DMS53 treated with DMSO at 0.1 percent for 48 hours (cell line): ENCODE data around the gene FNDC3A.

ENCODE experiments used
- DNase-seq: peaks from one replicate; lab custom pipeline; 2025; ENCODE audit not compliant: unreplicated experiment; lab: John Stamatoyannopoulos, UW

The FNDC3A gene

GRCh38 chr13:49213539-49213938 is 237.8 kb downstream of the FNDC3A start:
- DNase-seq = no peak

GRCh38 chr13:49213997-49214916 is 238.5 kb downstream of the FNDC3A start:
- DNase-seq = no peak

DNA sequence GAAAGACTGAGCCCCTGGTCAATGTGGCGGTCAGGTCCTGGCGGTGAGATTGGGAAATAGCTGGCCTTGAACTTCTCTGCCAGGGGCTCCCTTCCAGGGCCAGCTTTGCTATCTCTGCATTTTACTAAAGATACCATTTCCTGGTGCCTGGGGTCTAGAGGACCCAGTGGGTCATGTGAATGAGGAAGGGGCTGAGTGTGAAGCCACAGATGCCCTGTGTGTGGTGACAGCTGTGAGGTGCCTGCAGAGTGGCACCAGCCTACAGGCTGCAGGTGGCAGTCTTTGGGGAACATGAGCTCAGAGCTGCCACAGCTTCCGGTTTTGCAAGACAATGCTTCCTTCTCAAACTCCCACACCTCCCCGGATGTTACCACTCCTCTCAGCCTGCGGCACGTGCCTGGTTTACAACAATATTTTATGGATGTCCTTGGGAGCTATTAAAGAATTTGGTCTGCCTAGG is 239.2 kb downstream of the FNDC3A start:
- peak; percentile 12 for DNase-seq

GRCh38 chr13:49216334-49216733 is 240.6 kb downstream of the FNDC3A start:
- DNase-seq = no peak

GRCh38 chr13:49217962-49218492 is 242.3 kb downstream of the FNDC3A start:
- no peak for DNase-seq

DNA sequence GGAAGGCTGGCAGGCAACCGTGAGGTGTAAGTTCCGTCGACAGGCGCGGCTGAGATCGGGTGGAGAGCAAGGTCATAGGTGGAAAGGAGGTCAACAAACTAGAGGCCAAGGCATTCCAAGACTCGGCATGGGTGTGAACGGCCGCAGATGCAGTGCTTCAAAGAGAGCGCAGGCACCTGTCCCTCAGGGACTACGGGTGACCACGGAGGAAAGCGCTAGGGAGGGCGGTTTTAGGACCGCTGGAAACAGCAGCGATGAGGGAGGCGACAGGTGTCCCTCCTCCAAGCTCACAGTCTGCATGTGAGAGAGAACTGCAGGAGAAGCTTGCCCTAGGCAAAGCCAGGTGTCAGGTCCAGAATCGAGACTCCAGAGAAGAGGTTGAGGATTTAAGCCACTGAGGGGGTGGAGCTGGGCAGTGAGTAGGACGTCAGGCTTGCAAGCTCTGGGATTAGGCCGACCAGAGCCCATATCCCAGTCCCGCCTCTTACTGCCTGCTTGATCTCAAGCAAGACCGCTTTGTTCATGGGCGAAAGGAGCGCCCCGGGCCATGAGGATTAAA is 242.9 kb downstream of the FNDC3A start:
- peak; percentile 41 for DNase-seq

DNA sequence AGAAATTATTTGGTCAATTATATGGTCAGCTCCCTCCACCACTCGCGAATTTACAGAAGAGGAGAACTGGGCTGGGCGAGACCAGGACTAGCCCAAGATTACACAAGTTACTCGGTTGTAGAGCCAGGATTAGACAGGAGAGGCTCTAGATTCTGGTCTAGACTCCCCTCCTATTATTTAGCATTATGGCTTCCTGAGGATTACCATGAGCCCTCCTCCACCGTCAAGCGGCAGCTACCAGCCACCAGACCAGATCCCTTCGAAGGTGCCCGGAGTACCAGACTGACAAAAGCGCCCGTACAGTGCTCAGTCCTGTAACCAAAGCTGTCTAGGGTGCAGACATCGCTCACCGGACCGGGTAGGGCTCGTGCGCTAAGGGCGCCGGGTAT is 243.9 kb downstream of the FNDC3A start:
- DNase-seq = peak; percentile 19

- no peak for DNase-seq
Measured at GRCh38 chr13:49220036-49220855, 244.5 kb downstream of the FNDC3A start, which contains the start of gene MLNR. Gene MLNR, plus strand, starts transcription at chr13:49220338. Its CDS starts 0 bp downstream, at chr13:49220338.

DNA sequence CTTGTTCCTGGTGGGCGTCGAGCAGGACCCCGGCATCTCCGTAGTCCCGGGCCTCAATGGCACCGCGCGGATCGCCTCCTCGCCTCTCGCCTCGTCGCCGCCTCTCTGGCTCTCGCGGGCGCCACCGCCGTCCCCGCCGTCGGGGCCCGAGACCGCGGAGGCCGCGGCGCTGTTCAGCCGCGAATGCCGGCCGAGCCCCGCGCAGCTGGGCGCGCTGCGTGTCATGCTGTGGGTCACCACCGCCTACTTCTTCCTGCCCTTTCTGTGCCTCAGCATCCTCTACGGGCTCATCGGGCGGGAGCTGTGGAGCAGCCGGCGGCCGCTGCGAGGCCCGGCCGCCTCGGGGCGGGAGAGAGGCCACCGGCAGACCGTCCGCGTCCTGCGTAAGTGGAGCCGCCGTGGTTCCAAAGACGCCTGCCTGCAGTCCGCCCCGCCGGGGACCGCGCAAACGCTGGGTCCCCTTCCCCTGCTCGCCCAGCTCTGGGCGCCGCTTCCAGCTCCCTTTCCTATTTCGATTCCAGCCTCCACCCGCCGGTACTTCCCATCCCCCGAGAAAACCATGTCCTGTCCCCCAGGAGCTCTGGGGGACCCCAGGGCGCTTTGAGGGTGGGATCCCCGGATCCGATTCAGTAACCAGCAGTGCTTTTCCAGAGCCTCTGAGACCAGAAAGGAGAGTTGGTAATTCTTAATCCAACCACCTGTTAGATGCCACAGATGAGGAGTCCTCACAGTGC is 245.3 kb downstream of the FNDC3A start:
- no peak for DNase-seq

- no peak for DNase-seq
Measured at GRCh38 chr13:49221590-49221965, 245.9 kb downstream of the FNDC3A start.

- no peak for DNase-seq
Measured at GRCh38 chr13:49225223-49226042, 249.7 kb downstream of the FNDC3A start.

DNA sequence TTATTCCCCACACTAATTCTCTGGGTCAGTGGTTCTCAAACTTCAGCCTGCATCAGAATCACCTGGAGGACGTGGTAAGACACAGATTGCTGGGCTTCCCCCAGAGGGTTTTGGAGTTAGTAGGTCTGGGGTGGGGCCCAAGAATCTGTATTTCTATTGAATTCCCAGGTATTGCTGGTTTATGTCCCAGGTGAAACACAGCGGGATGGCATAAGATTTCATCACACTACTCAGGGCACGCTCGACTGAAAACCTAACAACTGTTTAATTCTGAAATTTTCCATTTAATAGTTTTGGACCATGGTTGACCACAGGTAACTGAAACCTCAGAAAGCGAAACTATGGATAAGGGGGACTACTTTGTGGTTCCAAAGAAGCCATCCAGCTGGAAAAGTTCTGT is 250.9 kb downstream of the FNDC3A start:
- no peak for DNase-seq

GRCh38 chr13:49234741-49235140 is 259.0 kb downstream of the FNDC3A start:
- DNase-seq = no peak

DNA sequence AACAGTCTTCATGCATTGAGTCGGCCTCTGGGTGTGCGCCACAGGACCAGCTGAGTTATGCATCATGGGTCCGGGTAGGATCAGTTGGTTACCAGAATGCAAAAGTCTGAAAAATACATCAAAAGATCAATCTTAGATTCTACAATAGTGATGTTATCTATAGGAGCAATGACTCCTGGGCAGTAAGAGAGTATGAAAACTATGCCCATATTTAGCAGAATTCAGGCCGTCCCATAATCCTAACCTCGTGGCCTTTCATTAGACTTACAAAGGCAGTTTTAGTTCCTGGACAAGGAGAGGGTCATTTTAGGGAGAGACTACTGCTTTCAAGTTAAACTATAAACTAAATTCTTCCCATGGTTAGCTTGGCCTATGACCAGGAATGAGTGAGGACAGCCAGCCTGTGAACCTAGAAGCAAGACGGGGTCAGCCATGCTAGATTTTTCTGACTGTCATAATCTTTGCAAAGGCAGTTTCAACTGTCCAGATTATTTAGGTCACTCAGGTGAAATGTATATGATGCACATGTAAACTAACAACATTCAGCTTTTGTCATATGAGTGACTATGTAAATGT is 260.2 kb downstream of the FNDC3A start:
- DNase-seq = no peak

- no peak for DNase-seq
Measured at GRCh38 chr13:49238621-49239020, 262.9 kb downstream of the FNDC3A start.

GRCh38 chr13:49240017-49240416 is 264.3 kb downstream of the FNDC3A start:
- no peak for DNase-seq

DNA sequence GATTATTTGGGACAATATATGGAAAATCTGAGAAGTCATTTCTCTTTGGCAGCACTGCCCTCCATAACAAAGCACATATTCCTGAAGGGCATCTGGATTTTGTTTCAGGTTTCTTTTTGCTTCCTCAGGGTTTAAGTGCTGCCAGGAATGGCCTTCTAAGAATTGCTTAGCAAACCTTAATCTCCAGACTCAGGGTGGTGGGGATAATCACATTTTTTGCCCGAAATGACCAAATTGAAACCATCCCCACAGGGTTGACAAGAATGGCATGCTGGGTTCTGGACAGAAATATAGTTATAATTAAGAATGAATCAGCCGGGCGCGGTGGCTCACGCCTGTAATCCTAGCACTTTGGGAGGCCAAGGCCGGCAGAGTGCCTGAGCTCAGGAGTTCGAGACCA is 265.6 kb downstream of the FNDC3A start:
- no peak for DNase-seq

- no peak for DNase-seq
Measured at GRCh38 chr13:49245101-49245500, 269.4 kb downstream of the FNDC3A start.

DNA sequence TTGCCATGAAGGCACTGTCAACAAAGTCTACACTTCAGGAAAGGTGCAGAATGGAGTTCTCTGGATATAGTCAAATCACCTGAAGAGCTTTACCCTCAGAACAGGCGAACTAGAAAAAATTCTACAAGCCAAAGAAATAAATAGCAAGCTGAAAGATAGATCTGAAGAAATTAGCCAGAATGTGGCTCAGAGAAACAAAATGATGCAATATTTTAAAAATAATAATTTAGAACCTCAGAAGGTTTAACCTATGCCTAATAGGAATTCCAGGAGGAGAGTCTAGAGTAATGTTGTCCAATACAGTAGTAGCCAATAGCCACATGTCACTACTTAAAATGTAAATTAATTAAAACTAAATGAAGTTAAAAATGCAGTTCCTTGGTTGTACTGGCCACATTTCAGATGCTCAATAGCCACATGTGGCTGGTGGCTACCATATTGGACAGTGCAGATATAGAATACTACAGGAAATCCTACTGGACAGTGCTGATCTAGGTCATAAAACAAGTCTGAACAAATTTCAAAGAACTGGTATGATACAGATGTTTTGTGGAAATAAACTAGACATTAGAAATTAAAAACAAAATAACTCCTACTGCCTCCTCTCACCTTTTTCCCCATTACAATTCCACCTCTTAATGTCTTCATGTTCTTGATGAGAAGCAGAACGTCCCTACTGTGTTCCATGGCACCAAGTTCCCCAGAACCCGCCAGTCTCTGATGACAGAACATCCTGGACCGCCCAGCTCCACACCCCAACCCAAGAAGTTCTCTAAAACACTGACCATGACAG is 271.3 kb downstream of the FNDC3A start:
- no peak for DNase-seq
